ENCODE measurements around the gene GRK2. TPM values are rescaled to one million over a fixed set of nuclear protein-coding genes. Genes with fewer than 3 reads are reported as not detected.
A peak's percentile ranks its signal among the peaks of the same experiment; 100 is the strongest.

Gene GRK2
- polyA plus RNA-seq, 1 donor from 2014 or later = 47.3 TPM

DNA sequence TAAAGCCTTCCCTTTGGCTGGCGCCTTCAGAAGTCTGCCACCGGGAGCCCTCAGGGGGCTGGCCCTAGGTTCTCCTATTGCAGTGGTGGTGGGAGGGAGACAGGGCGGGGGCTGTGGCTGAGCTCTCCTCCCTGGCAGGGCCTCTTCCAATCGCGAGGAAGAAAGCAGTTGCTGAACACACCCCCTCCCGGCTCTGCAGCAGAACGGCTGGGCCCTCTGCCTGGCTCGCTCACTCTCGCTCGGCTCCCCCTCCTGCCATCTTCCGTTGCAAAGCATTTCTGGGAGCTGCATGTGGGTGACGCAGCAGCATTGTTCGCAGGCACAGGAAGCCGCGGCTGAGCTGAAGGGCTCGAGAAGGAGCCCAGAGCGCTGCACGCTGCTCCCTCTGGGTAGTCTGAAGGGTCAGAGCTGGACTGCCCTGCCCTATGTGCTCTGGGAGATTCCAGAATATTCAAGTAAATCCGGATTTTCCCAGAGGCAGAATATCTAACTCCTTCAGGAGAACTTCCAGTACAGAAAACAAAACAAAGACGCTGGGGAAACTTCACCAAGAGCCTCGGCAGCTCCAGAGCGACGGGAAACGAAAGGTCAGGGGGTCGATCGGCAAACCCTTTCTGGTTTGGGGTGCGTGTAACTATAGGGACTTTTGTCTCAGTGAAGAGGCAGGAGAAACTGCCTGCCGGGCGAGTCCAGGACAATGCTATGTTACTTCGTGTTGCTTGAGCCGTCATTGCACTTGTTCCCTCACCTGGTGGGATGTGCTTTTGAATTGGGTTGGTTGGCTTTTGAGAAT is 26.3 kb upstream of the GRK2 start:
- Histone ChIP-seq H3K79me2 (replicated peaks; ENCODE audit: insufficient read depth, low read length) (peaks cover 38% of the 10 kb centered on the region), H4K20me1 (ENCODE audit: insufficient read depth) (no peaks in the 10 kb centered on the region), H2AFZ (ENCODE audit: low read depth, low read length) (no peak overlapping the region), H3K36me3 (ENCODE audit: insufficient read depth, low read length) (peaks cover under 1% of the 10 kb centered on the region), H3K27me3 (ENCODE audit: insufficient read depth, low read depth, low read length) (no peaks in the 10 kb centered on the region), H3K9ac (ENCODE audit: low read length) (peak overlapping the region; percentile 70), H3K9me3 (ENCODE audit: low read length) (no peaks in the 10 kb centered on the region), H3K4me3 (ENCODE audit: low read length) (peak overlapping the region; percentile 69), H3F3A (ENCODE audit: insufficient read depth, low read length, poor library complexity, severe bottlenecking) (peaks cover 4% of the 10 kb centered on the region), H3K27ac (ENCODE audit: low read length) (peak overlapping the region; percentile 72), H3K9me2 (ENCODE audit: insufficient read depth, low read length) (no peaks in the 10 kb centered on the region), H3K4me2 (ENCODE audit: low read length) (peak overlapping the region; percentile 98)
- peak; percentile 41 for TF ChIP-seq RAD21 (conservative IDR thresholded peaks at IDR 0.05)
- TF ChIP-seq EP300 (conservative IDR thresholded peaks at IDR 0.05; ENCODE audit: poor library complexity, severe bottlenecking) = no peak
- no peak for TF ChIP-seq EZH2 (IDR thresholded peaks at IDR 0.05; ENCODE audit: borderline replicate concordance, insufficient read depth, low read length, poor library complexity, severe bottlenecking)
- TF ChIP-seq MXI1 (conservative IDR thresholded peaks at IDR 0.05; ENCODE audit: poor library complexity, severe bottlenecking) = peak; percentile 99
- TF ChIP-seq, protein P1, sequence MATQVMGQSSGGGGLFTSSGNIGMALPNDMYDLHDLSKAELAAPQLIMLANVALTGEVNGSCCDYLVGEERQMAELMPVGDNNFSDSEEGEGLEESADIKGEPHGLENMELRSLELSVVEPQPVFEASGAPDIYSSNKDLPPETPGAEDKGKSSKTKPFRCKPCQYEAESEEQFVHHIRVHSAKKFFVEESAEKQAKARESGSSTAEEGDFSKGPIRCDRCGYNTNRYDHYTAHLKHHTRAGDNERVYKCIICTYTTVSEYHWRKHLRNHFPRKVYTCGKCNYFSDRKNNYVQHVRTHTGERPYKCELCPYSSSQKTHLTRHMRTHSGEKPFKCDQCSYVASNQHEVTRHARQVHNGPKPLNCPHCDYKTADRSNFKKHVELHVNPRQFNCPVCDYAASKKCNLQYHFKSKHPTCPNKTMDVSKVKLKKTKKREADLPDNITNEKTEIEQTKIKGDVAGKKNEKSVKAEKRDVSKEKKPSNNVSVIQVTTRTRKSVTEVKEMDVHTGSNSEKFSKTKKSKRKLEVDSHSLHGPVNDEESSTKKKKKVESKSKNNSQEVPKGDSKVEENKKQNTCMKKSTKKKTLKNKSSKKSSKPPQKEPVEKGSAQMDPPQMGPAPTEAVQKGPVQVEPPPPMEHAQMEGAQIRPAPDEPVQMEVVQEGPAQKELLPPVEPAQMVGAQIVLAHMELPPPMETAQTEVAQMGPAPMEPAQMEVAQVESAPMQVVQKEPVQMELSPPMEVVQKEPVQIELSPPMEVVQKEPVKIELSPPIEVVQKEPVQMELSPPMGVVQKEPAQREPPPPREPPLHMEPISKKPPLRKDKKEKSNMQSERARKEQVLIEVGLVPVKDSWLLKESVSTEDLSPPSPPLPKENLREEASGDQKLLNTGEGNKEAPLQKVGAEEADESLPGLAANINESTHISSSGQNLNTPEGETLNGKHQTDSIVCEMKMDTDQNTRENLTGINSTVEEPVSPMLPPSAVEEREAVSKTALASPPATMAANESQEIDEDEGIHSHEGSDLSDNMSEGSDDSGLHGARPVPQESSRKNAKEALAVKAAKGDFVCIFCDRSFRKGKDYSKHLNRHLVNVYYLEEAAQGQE (IDR thresholded peaks at IDR 0.05; ENCODE audit: borderline replicate concordance) = peak; percentile 95
- TF ChIP-seq POLR2AphosphoS5 (IDR thresholded peaks at IDR 0.05) = peak; percentile 93
- TF ChIP-seq TAF1 (IDR thresholded peaks at IDR 0.05; ENCODE audit: low read depth) = peak; percentile 95
- TF ChIP-seq, protein P2, sequence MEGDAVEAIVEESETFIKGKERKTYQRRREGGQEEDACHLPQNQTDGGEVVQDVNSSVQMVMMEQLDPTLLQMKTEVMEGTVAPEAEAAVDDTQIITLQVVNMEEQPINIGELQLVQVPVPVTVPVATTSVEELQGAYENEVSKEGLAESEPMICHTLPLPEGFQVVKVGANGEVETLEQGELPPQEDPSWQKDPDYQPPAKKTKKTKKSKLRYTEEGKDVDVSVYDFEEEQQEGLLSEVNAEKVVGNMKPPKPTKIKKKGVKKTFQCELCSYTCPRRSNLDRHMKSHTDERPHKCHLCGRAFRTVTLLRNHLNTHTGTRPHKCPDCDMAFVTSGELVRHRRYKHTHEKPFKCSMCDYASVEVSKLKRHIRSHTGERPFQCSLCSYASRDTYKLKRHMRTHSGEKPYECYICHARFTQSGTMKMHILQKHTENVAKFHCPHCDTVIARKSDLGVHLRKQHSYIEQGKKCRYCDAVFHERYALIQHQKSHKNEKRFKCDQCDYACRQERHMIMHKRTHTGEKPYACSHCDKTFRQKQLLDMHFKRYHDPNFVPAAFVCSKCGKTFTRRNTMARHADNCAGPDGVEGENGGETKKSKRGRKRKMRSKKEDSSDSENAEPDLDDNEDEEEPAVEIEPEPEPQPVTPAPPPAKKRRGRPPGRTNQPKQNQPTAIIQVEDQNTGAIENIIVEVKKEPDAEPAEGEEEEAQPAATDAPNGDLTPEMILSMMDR (IDR thresholded peaks at IDR 0.05; ENCODE audit: poor library complexity, severe bottlenecking) = peak; percentile 35
- TF ChIP-seq SMC3 (conservative IDR thresholded peaks at IDR 0.05; ENCODE audit: poor library complexity) = peak; percentile 57

DNA sequence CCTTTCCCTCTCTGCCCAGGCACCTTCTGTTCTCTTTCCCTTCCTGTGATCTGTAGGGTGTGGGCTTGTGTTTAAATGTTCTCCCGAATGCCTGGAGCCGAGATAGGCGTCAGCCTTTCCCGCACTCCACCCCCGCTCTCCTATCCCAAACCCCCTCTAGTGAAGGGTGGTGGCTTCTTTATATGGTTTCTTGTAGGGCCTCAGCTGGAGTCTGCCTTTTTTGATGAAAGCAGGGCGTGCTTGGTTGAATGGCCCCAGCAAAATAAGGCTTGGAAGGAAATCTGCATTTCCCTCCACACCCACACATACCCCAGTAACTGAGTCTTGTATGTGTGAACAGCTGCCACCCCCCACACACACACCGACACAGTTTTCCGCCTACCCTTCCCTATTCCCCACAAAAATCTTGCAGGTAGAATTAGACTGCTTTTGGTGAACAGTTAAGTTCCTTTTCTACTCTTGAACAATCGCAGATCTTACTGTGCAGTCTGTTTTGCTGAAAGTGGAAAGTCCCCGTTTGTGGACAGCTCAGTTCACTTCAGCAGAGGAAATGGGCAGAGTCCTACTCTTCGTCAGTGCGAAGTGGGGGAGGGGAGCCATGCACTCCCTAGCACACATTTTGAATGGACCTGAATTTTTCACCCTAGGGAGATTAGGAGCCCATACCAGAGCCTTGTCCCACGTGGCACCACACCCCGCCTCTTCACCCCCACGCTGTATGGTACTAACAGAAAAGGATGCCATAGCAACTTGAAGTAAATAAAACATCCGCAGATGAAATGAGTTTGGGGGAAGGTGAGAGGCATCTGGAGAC is 25.5 kb upstream of the GRK2 start:
- Histone ChIP-seq H3K27me3 (ENCODE audit: insufficient read depth, low read depth, low read length) (no peaks in the 10 kb centered on the region), H3K36me3 (ENCODE audit: insufficient read depth, low read length) (peaks cover 8% of the 10 kb centered on the region), H3K27ac (ENCODE audit: low read length) (peak overlapping the region; percentile 72), H3K79me2 (replicated peaks; ENCODE audit: insufficient read depth, low read length) (peaks cover 38% of the 10 kb centered on the region), H3K4me3 (ENCODE audit: low read length) (peak overlapping the region; percentile 69), H3K9ac (ENCODE audit: low read length) (peak overlapping the region; percentile 70), H3K9me3 (ENCODE audit: low read length) (no peaks in the 10 kb centered on the region), H4K20me1 (ENCODE audit: insufficient read depth) (no peaks in the 10 kb centered on the region), H2AFZ (ENCODE audit: low read depth, low read length) (no peak overlapping the region), H3K9me2 (ENCODE audit: insufficient read depth, low read length) (no peaks in the 10 kb centered on the region), H3K4me2 (ENCODE audit: low read length) (peak overlapping the region; percentile 98), H3F3A (ENCODE audit: insufficient read depth, low read length, poor library complexity, severe bottlenecking) (peaks cover 4% of the 10 kb centered on the region)
- TF ChIP-seq, protein P1 (IDR thresholded peaks at IDR 0.05; ENCODE audit: borderline replicate concordance) = no peak
- peak; percentile 79 for TF ChIP-seq MXI1 (conservative IDR thresholded peaks at IDR 0.05; ENCODE audit: poor library complexity, severe bottlenecking)
- TF ChIP-seq RAD21 (conservative IDR thresholded peaks at IDR 0.05) = no peak
- no peak for TF ChIP-seq EZH2 (IDR thresholded peaks at IDR 0.05; ENCODE audit: borderline replicate concordance, insufficient read depth, low read length, poor library complexity, severe bottlenecking)

Measured in neural cell (in vitro differentiated cells).